GM19351 (cell line): Measurements from ENCODE around the gene COBL.

Source experiments
- ATAC-seq: cut with Tn5 transposase; IDR thresholded peaks from one replicate; pipeline ENCODE4 v1.9.1; 2021; ENCODE audit warnings: mild to moderate bottlenecking, moderate library complexity; ENCODE audit not compliant: unreplicated experiment

The COBL gene

DNA sequence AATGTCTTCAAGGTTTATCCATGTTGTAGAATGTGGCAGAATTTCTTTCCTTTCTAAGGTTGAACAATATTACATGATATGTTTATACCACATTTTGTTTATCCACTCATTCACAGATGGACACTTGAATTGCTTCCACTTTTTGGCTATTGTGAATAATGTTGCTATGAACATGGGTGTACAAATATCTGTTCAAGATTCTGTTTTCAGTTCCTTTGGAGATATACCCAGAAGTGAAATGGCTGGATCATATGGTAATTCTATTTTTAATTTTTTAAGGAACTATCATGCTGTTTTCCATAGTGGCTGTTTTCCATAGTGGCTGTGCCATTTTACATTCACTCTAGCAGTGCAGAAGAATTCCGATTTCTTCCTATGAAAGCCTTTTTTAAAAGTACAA, 339.2 kb downstream of the COBL start:
- no peak for ATAC-seq

DNA sequence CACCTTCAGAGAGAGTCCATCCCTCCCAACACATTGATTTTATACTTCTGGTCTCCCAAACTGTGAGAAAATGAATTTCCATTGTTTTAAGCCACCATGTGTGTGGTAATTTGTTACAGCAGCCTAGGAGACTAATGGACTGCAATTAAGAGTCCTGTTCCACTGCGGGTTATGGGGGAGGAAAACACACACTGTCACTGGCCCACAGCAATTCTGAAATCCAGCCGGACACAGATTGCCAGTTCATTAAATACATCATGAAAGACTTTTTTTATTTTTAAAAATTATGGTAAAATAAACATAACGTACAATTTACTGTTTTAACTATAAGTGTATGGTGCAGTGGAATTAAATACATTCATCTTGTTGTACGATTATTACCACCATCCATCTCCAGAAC, 340.5 kb downstream of the COBL start:
- no peak for ATAC-seq

DNA sequence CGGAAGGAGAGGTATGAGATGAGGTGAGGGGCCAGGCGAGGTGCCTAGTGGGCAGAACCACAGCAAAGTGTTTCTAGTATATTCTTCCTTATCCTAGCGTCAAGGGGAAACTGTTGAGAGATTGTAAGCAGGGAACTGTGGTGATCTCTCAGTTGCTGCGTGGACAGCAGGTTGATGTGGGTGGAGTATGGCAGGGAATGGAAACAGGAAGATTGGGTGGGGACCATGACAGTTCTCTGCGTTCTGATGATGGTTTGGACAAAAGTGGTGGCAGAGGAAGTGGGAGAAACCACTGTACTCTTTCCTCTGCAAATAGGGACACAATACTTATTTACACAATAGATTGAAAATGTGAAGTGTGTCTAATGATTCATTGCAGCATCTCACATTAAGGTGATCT, 342.4 kb downstream of the COBL start:
- no peak for ATAC-seq

DNA sequence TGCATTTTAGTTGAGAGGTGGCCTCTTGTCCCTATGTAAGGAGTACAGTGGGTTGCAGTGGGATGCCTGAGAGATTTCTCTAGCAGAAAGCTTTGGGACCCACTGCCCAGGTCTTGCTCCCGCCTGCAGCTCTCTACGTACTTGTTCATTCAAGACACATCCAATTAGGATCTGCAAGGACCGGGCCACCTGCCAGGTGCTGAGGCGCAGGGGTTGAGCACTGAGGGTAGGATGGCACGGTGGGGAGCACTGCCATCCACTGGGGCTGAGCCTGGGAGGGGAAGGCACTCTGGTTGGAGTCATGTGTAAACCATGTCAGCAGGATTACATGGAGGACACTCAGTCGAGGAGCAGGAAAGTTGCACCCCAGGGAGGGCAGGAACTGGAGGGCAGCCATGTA, 342.8 kb downstream of the COBL start:
- ATAC-seq = no peak

DNA sequence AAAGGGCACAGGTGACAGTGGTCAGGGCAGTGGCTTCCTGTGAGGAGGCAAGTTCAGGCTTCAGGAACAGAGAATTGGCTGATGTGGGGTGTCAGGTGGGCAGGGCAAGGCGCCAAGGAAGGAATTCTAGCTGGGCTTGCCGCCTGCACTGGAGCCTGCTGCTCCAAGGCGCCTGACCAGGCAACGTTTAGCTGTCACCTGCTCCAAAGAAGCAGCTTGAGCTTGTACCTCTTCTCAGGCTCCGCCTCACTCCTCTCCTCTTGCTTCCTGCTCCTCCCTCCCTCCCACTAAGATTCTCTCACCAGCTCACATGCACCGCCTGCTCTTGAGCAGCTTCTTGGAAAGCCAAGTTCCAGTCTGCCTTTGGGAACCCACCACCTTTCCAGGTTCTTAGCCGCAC, 346.5 kb downstream of the COBL start:
- ATAC-seq = no peak
